ENCODE measurements around the gene GJB1.
"Not testable (repeated sequence)": the region's sequence is repeated elsewhere in the genome, so short reads cannot be mapped to it uniquely, and the experiment has no call there.

GJB1 gene

GRCh38 chrX:71256051-71256450, 33.0 kb downstream of the GJB1 start:
- no peak for DNase-seq (ENCODE audit: low read depth)

GRCh38 chrX:71256856-71257255, 33.8 kb downstream of the GJB1 start:
- no peak for DNase-seq (ENCODE audit: low read depth)

- DNase-seq (ENCODE audit: low read depth), result not testable (repeated sequence)
Measured at GRCh38 chrX:71268624-71269023, 45.6 kb downstream of the GJB1 start.

GRCh38 chrX:71269801-71270395, 46.9 kb downstream of the GJB1 start:
- DNase-seq (ENCODE audit: low read depth), result no peak

- not testable (repeated sequence) for DNase-seq (ENCODE audit: low read depth)
Measured at GRCh38 chrX:71272313-71272712, 49.3 kb downstream of the GJB1 start.
